Mucosa of rectum (tissue), 2 donors: ENCODE measurements around the gene CDK8.

ENCODE experiments used
- H3K27ac ChIP-seq, 2 donors: one replicate each; pipeline ENCODE4 v1.7.0; 2013; ENCODE audit warnings: inconsistent platforms in 2 of 2, low read depth in 2 of 2, low read length in 2 of 2
- H3K27me3 ChIP-seq, 2 donors: one replicate each; pipeline ENCODE4 v1.7.0; 2013; ENCODE audit warnings: low read length in 2 of 2; ENCODE audit not compliant: control insufficient read depth in 2 of 2, insufficient read depth in 2 of 2
- H3K36me3 ChIP-seq, 2 donors: one replicate each; pipeline ENCODE4 v1.7.0; 2013; ENCODE audit warnings: low read length in 2 of 2; ENCODE audit not compliant: control insufficient read depth in 2 of 2, insufficient read depth in 2 of 2
- H3K4me1 ChIP-seq, 2 donors: one replicate each; pipeline ENCODE4 v1.7.0; 2013; ENCODE audit warnings: low read length in 2 of 2, mild to moderate bottlenecking in 1 of 2; ENCODE audit not compliant: control insufficient read depth in 2 of 2, insufficient read depth in 2 of 2
- H3K4me3 ChIP-seq, 2 donors: one replicate each; pipeline ENCODE4 v1.7.0; 2013; ENCODE audit warnings: low read length in 2 of 2
- H3K9ac ChIP-seq, 2 donors: one replicate each; pipeline ENCODE4 v1.7.0; 2013; ENCODE audit warnings: low read length in 2 of 2, low read depth in 1 of 2, mild to moderate bottlenecking in 1 of 2
- H3K9me3 ChIP-seq, 2 donors: one replicate each; pipeline ENCODE4 v1.7.0; 2013; ENCODE audit warnings: low read length in 2 of 2; ENCODE audit not compliant: control insufficient read depth in 2 of 2
- donor health status: healthy.
- donor health status: Normal muscosa, but diverticular disease.

Gene CDK8

GRCh38 chr13:26325876-26326275 lies 71.9 kb downstream of the CDK8 start:
- Histone ChIP-seq H3K4me1 (peaks cover 0 to 5% of the 10 kb centered on the region in 2 donors), H3K36me3 (no peaks in the 10 kb centered on the region), H3K27me3 (no peaks in the 10 kb centered on the region), H3K9me3 (no peaks in the 10 kb centered on the region), H3K4me3 (no peak overlapping the region), H3K9ac (no peak overlapping the region), H3K27ac (no peak overlapping the region)

DNA sequence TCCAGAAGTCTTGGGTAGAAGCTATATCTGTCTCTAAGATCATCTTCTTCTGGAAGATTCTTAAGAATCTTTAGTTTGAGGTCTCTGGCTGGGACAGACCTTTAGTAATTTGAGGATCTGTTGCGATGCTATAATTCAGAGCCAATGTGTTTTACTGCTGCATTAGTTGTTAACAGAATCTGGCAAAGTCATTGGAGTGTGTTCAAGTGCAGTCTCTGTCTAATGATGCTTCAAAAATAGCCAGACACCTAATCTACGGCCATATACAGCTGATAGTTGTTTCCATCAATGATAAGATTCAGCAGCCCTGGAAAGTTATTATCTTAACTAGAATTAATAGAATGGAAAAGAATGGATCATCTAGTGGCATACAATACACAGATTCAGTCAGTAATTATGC lies 72.6 kb downstream of the CDK8 start:
- Histone ChIP-seq H3K36me3 (no peaks in the 10 kb centered on the region), H3K27me3 (no peaks in the 10 kb centered on the region), H3K4me3 (no peak overlapping the region), H3K4me1 (peaks cover 0 to 5% of the 10 kb centered on the region in 2 donors), H3K27ac (no peak overlapping the region), H3K9me3 (no peaks in the 10 kb centered on the region), H3K9ac (no peak overlapping the region)

GRCh38 chr13:26327940-26328725 lies 74.2 kb downstream of the CDK8 start:
- Histone ChIP-seq H3K27me3 (no peaks in the 10 kb centered on the region), H3K9ac (no peak overlapping the region), H3K4me3 (no peak overlapping the region), H3K9me3 (no peaks in the 10 kb centered on the region), H3K36me3 (no peaks in the 10 kb centered on the region), H3K4me1 (peaks cover 0 to 5% of the 10 kb centered on the region in 2 donors), H3K27ac (no peak overlapping the region)

GRCh38 chr13:26335158-26335557 lies 81.2 kb downstream of the CDK8 start:
- H3K4me3 ChIP-seq, result no peak overlapping the region
- H3K27ac ChIP-seq, result no peak overlapping the region
- H3K9me3 ChIP-seq, result no peaks in the 10 kb centered on the region
- no peaks in the 10 kb centered on the region for H3K36me3 ChIP-seq
- no peak overlapping the region for H3K9ac ChIP-seq
- H3K4me1 ChIP-seq, result no peaks in the 10 kb centered on the region
- no peaks in the 10 kb centered on the region for H3K27me3 ChIP-seq

DNA sequence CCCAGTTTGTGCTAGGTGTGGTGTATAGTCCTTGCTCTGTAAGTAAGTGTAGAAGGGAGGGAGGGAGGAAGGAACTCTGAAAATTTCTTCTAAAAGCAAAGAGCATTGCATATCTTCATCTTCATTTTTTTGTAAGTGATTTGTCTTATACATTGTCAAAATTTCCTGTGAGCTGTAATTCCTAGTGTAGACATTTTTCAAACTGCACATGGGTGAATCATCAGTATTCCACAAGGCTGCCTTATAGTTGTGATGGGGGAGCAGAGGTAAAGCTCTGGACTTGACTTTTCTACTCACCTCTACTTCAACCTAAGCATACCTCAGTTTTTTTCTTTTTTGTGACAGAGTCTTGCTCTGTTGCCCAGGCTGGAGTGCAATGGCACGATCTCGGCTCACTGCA lies 86.9 kb downstream of the CDK8 start:
- Histone ChIP-seq H3K27ac (no peak overlapping the region), H3K4me3 (no peak overlapping the region), H3K4me1 (no peaks in the 10 kb centered on the region), H3K36me3 (no peaks in the 10 kb centered on the region), H3K9ac (no peak overlapping the region), H3K27me3 (no peaks in the 10 kb centered on the region), H3K9me3 (no peaks in the 10 kb centered on the region)

GRCh38 chr13:26342898-26343297 lies 89.0 kb downstream of the CDK8 start:
- H3K27ac ChIP-seq, result no peak overlapping the region
- no peak overlapping the region for H3K4me3 ChIP-seq
- no peaks in the 10 kb centered on the region for H3K4me1 ChIP-seq
- H3K27me3 ChIP-seq, result no peaks in the 10 kb centered on the region
- H3K36me3 ChIP-seq, result no peaks in the 10 kb centered on the region
- H3K9ac ChIP-seq, result no peak overlapping the region
- H3K9me3 ChIP-seq, result no peaks in the 10 kb centered on the region

DNA sequence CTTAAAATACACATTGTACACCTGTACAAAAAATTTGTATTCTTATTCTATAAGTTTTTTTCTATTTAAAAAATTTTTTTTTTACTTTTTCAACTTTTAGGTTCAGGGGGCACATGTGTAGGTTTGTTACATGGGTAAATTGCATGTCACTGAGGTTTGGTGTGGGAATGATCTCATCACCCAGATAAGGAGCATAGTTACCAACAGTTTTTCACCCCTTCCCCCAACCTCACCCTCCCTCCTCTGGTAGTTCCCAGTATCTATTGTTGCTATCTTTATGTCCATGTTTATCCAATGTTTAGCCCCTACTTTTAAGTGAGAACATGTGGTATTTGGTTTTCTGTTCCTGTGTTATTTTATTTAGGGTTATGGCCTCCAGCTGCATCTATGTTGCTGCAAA lies 89.9 kb downstream of the CDK8 start:
- Histone ChIP-seq H3K4me1 (no peaks in the 10 kb centered on the region), H3K4me3 (no peak overlapping the region), H3K27me3 (no peaks in the 10 kb centered on the region), H3K27ac (no peak overlapping the region), H3K36me3 (no peaks in the 10 kb centered on the region), H3K9ac (no peak overlapping the region), H3K9me3 (no peaks in the 10 kb centered on the region)

- Histone ChIP-seq H3K4me1 (no peaks in the 10 kb centered on the region), H3K9me3 (no peaks in the 10 kb centered on the region), H3K36me3 (peaks cover 0 to 3% of the 10 kb centered on the region in 2 donors), H3K4me3 (no peak overlapping the region), H3K27me3 (no peaks in the 10 kb centered on the region), H3K27ac (no peak overlapping the region), H3K9ac (no peak overlapping the region)
Observed at GRCh38 chr13:26344980-26345379, 91.1 kb downstream of the CDK8 start.

- Histone ChIP-seq H3K9ac (no peak overlapping the region), H3K9me3 (no peaks in the 10 kb centered on the region), H3K36me3 (peaks cover 4 to 5% of the 10 kb centered on the region in 2 donors), H3K27me3 (no peaks in the 10 kb centered on the region), H3K27ac (no peak overlapping the region), H3K4me1 (no peaks in the 10 kb centered on the region), H3K4me3 (no peak overlapping the region)
Observed at GRCh38 chr13:26348966-26349365, 95.0 kb downstream of the CDK8 start.

GRCh38 chr13:26362261-26362660 lies 108.3 kb downstream of the CDK8 start:
- Histone ChIP-seq H3K27ac (no peak overlapping the region), H3K4me3 (no peak overlapping the region), H3K4me1 (no peaks in the 10 kb centered on the region), H3K27me3 (no peaks in the 10 kb centered on the region), H3K36me3 (no peaks in the 10 kb centered on the region), H3K9me3 (no peaks in the 10 kb centered on the region), H3K9ac (no peak overlapping the region)
